Measurements from ENCODE around the gene CABCOCO1.

- TF ChIP-seq POLR2A (IDR thresholded peaks at IDR 0.05) (no peak), POLR2AphosphoS5 (IDR thresholded peaks at IDR 0.05) (no peak), CTCF (IDR thresholded peaks at IDR 0.05) (no peak), EP300 (IDR thresholded peaks at IDR 0.05) (no peak)
Observed at GRCh38 chr10:61719906-61720305, 57.2 kb downstream of the CABCOCO1 start.

Measured in gastroesophageal sphincter (tissue), 3 donors.